H9 (cell line): ENCODE data around the gene MARF1. TPM values are rescaled to one million over a fixed set of nuclear protein-coding genes. Genes with fewer than 3 reads are reported as not detected.

Experiments used
- DNase-seq: peaks from one replicate; pipeline ENCODE4 v3.0.0-alpha.2; 2017
- H2AFZ ChIP-seq: one replicate; pipeline ENCODE4 v1.6.1; 2013; ENCODE audit warnings: mild to moderate bottlenecking, low read length, control low read depth, moderate library complexity
- H2AK5ac ChIP-seq: 2 replicates; pipeline ENCODE4 v1.6.1; 2013; ENCODE audit warnings: low read length, control low read depth, mixed read lengths; ENCODE audit not compliant: insufficient read length
- H2BK120ac ChIP-seq: one replicate; pipeline ENCODE4 v1.6.1; 2013; ENCODE audit warnings: low read depth, mild to moderate bottlenecking, low read length, control low read depth, inconsistent platforms; ENCODE audit not compliant: poor library complexity, severe bottlenecking
- H2BK12ac ChIP-seq: 2 replicates; pipeline ENCODE4 v1.6.1; 2013; ENCODE audit warnings: low read length, control low read depth, mixed read lengths, low read depth; ENCODE audit not compliant: insufficient read length
- H2BK15ac ChIP-seq: 2 replicates; pipeline ENCODE4 v1.6.1; 2013; ENCODE audit warnings: low read depth, low read length, control low read depth
- H2BK20ac ChIP-seq: one replicate; pipeline ENCODE4 v1.6.1; 2013; ENCODE audit warnings: low read depth, mild to moderate bottlenecking, low read length, control low read depth, inconsistent platforms; ENCODE audit not compliant: poor library complexity, severe bottlenecking
- H2BK5ac ChIP-seq: 2 replicates; pipeline ENCODE4 v1.6.1; 2013; ENCODE audit warnings: low read length, control low read depth, mixed read lengths; ENCODE audit not compliant: insufficient read length
- H3K14ac ChIP-seq: 2 replicates; pipeline ENCODE4 v1.6.1; 2013; ENCODE audit warnings: low read length, control low read depth; ENCODE audit not compliant: insufficient read depth
- H3K18ac ChIP-seq: 2 replicates; pipeline ENCODE4 v1.6.1; 2013; ENCODE audit warnings: low read depth, mild to moderate bottlenecking, mixed read lengths, low read length, control low read depth; ENCODE audit not compliant: insufficient read length
- H3K23ac ChIP-seq: 2 replicates; pipeline ENCODE4 v1.6.1; 2013; ENCODE audit warnings: low read length, control low read depth, mixed read lengths, low read depth; ENCODE audit not compliant: insufficient read length
- H3K23me2 ChIP-seq: 2 replicates; pipeline ENCODE4 v1.6.1; 2013; ENCODE audit warnings: low read depth, mild to moderate bottlenecking, mixed read lengths, low read length, control low read depth; ENCODE audit not compliant: insufficient read length, poor library complexity, severe bottlenecking
- H3K27ac ChIP-seq: 2 replicates; pipeline ENCODE4 v1.5.1; 2013; ENCODE audit warnings: low read length, control low read depth, mixed read lengths, low read depth; ENCODE audit not compliant: insufficient read length
- H3K27me3 ChIP-seq: 2 replicates; pipeline ENCODE4 v1.6.1; 2013; ENCODE audit warnings: low read length, control low read depth, inconsistent platforms; ENCODE audit not compliant: insufficient read depth
- H3K4ac ChIP-seq: 2 replicates; pipeline ENCODE4 v1.6.1; 2013; ENCODE audit warnings: low read depth, mild to moderate bottlenecking, control low read depth, inconsistent platforms, low read length, moderate library complexity
- H3K4me1 ChIP-seq: 2 replicates; pipeline ENCODE4 v1.6.1; 2013; ENCODE audit warnings: low read length, control low read depth, inconsistent platforms; ENCODE audit not compliant: insufficient read depth
- H3K4me2 ChIP-seq: 2 replicates; pipeline ENCODE4 v1.6.1; 2013; ENCODE audit warnings: low read length, control low read depth, mixed read lengths; ENCODE audit not compliant: insufficient read length, insufficient read depth
- H3K56ac ChIP-seq: 2 replicates; pipeline ENCODE4 v1.6.1; 2013; ENCODE audit warnings: low read depth, mild to moderate bottlenecking, mixed read lengths, low read length, control low read depth; ENCODE audit not compliant: insufficient read length
- H3K79me1 ChIP-seq: 2 replicates; pipeline ENCODE4 v1.6.1; 2013; ENCODE audit warnings: low read depth, mild to moderate bottlenecking, moderate library complexity, low read length, control low read depth, inconsistent platforms; ENCODE audit not compliant: insufficient read depth, poor library complexity, severe bottlenecking
- H3K79me2 ChIP-seq: 2 replicates; pipeline ENCODE4 v1.6.1; 2013; ENCODE audit warnings: low read length, control low read depth, inconsistent platforms; ENCODE audit not compliant: insufficient read depth
- H3K9ac ChIP-seq: 2 replicates; pipeline ENCODE4 v1.6.1; 2013; ENCODE audit warnings: low read length, control low read depth, mixed read lengths; ENCODE audit not compliant: insufficient read length; ENCODE audit errors: extremely low read depth
- H3K9me3 ChIP-seq: one replicate; pipeline ENCODE4 v1.6.1; 2013; ENCODE audit warnings: low read depth, low read length, inconsistent platforms; ENCODE audit not compliant: control insufficient read depth
- H3T11ph ChIP-seq: one replicate; pipeline ENCODE4 v1.6.1; 2013; ENCODE audit warnings: mild to moderate bottlenecking, low read length, control low read depth, inconsistent platforms
- H4K20me1 ChIP-seq: one replicate; pipeline ENCODE4 v1.6.1; 2013; ENCODE audit not compliant: control insufficient read depth, insufficient read length, insufficient read depth
- H4K5ac ChIP-seq: 2 replicates; pipeline ENCODE4 v1.6.1; 2013; ENCODE audit warnings: low read depth, mild to moderate bottlenecking, mixed read lengths, low read length, control low read depth; ENCODE audit not compliant: insufficient read length
- H4K8ac ChIP-seq: replicated peaks from 2 replicates; pipeline ENCODE4 v1.6.1; 2013; ENCODE audit warnings: low read length, control low read depth, mixed read lengths, low read depth; ENCODE audit not compliant: insufficient read length
- H4K91ac ChIP-seq: 2 replicates; pipeline ENCODE4 v1.6.1; 2013; ENCODE audit warnings: low read depth, mild to moderate bottlenecking, moderate library complexity, mixed read lengths, low read length, control low read depth; ENCODE audit not compliant: insufficient read length
- H3K27ac Mint-ChIP-seq, 3 experiments: 2 replicates in 2 of 3; 3 replicates in 1 of 3; pipeline ENCODE4 v1.8.0; 2020 to 2021; ENCODE audit warnings: mixed read lengths in 3 of 3, mild to moderate bottlenecking in 1 of 3, moderate library complexity in 1 of 3
- H3K27me3 Mint-ChIP-seq: 2 replicates; pipeline ENCODE4 v1.8.0; 2021; ENCODE audit warnings: low read depth, mild to moderate bottlenecking, moderate library complexity, mixed read lengths
- H3K36me3 Mint-ChIP-seq, 3 experiments: 2 replicates in 2 of 3; 3 replicates in 1 of 3; pipeline ENCODE4 v1.8.0; 2020 to 2021; ENCODE audit warnings: low read depth in 3 of 3, mixed read lengths in 3 of 3; ENCODE audit not compliant: insufficient read depth in 1 of 3
- H3K4me1 Mint-ChIP-seq, 2 experiments: 2 replicates each; pipeline ENCODE4 v1.8.0; 2020; ENCODE audit warnings: mixed read lengths in 2 of 2
- H3K4me3 Mint-ChIP-seq, 2 experiments: 2 replicates in 1 of 2; 3 replicates in 1 of 2; pipeline ENCODE4 v1.8.0; 2020 to 2021; ENCODE audit warnings: mild to moderate bottlenecking in 2 of 2, mixed read lengths in 2 of 2, moderate library complexity in 1 of 2
- H3K9me3 Mint-ChIP-seq, 2 experiments: 2 replicates in 1 of 2; 3 replicates in 1 of 2; pipeline ENCODE4 v1.8.0; 2020; ENCODE audit warnings: mild to moderate bottlenecking in 2 of 2, mixed read lengths in 2 of 2, moderate library complexity in 1 of 2
- CTCF ChIP-seq: fragments of 200-600 bp; sonication (generic); conservative IDR thresholded peaks from 3 replicates; pipeline ENCODE4 v1.8.0; 2021; ENCODE audit warnings: antibody characterized with exemption, mild to moderate bottlenecking
- WGBS: extraction: QIAGEN DNeasy Blood & Tissue Kit; methylation state at CpG from one replicate; pipeline ENCODE4 v1.1.7; 2013; ENCODE audit warnings: missing lambda C conversion rate, low lambda C conversion rate, mixed read lengths; ENCODE audit not compliant: insufficient read length; ENCODE audit errors: extremely low coverage; 5-methylcytosine and 5-hydroxymethylcytosine counted together
- total RNA-seq: library from RNA; stranded (reverse); gene quantifications from 2 replicates; pipeline ENCODE4 v1.2.1, GENCODE V29; 2021

The MARF1 gene
- total RNA-seq, 1 experiment from 2014 or later = 23.3 TPM

DNA sequence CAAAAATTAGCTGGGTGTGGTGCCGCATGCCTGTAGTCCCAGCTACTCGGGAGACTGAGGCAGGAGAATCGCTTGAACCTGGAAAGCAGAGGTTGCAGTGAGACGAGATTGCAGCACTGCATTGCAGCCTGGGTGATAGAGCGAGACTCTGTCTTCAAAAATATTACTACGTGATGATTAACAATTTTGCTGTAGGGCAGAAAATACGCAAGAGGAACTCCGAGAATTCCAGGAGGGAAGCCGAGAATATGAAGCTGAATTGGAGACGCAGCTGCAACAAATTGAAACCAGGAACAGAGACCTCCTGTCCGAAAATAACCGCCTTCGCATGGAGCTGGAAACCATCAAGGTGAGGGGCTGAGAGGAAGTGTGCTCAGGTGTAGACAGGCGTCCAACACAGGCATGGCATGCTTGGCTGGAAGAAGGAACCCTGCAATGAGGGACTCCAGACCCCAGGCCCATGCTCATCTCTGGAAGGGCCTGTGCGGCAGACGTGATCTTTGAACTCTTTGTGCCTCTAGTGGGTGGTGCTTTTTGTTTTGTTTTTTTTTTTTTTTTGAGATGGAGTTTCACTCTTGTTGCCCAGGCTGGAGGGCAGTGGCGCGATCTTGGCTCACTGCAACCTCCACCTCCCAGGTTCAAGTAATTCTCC, 24.3 kb upstream of the MARF1 start:
- Histone ChIP-seq H3K27ac (no peak overlapping the region), H3K14ac (no peak overlapping the region), H3K27me3 (no peaks in the 10 kb centered on the region), H2BK15ac (no peak overlapping the region), H3K23ac (no peak overlapping the region), H3K79me1 (no peaks in the 10 kb centered on the region), H4K8ac (no peak overlapping the region), H3K18ac (no peak overlapping the region), H3K56ac (no peak overlapping the region), H3K4me2 (no peak overlapping the region), H4K20me1 (no peaks in the 10 kb centered on the region), H3K4ac (no peak overlapping the region), H2BK120ac (no peak overlapping the region), H2BK5ac (no peak overlapping the region), H4K91ac (no peak overlapping the region), H3K23me2 (no peaks in the 10 kb centered on the region), H4K5ac (no peak overlapping the region), H3K9ac (no peak overlapping the region), H3K9me3 (no peaks in the 10 kb centered on the region), H2AFZ (no peak overlapping the region), H2BK20ac (no peak overlapping the region), H3K4me1 (no peaks in the 10 kb centered on the region), H2AK5ac (no peak overlapping the region), H3K79me2 (no peaks in the 10 kb centered on the region), H2BK12ac (no peak overlapping the region), H3T11ph (no peak overlapping the region)
- H3K9me3 Mint-ChIP-seq = no peaks in the 10 kb centered on the region
- H3K4me1 Mint-ChIP-seq = no peaks in the 10 kb centered on the region
- no peak for DNase-seq
- TF ChIP-seq CTCF = no peak
- whole genome bisulfite sequencing = no CpG with 5 or more reads among the region's 18 CpGs
- H3K27me3 Mint-ChIP-seq = no peaks in the 10 kb centered on the region
- no peak overlapping the region for H3K27ac Mint-ChIP-seq
- peaks cover 21 to 61% (median 47%) of the 10 kb centered on the region in 3 experiments; a peak in 6 of 7 replicates for H3K36me3 Mint-ChIP-seq
- H3K4me3 Mint-ChIP-seq = no peak overlapping the region
